SIG-M5 (cell line): ENCODE results near the gene ZNF205.
"Not testable (repeated sequence)": the region's sequence is repeated elsewhere in the genome, so short reads cannot be mapped to it uniquely, and the experiment has no call there.

Experiments used
- DNase-seq: peaks from one replicate; lab custom pipeline; 2025; lab: John Stamatoyannopoulos, UW

The ZNF205 gene

GRCh38 chr16:3148256-3149192 lies 36.1 kb downstream of the ZNF205 start:
- no peak for DNase-seq

- no peak for DNase-seq
Measured at GRCh38 chr16:3149193-3149530, 36.8 kb downstream of the ZNF205 start.

GRCh38 chr16:3149630-3150345 lies 37.4 kb downstream of the ZNF205 start:
- no peak for DNase-seq

GRCh38 chr16:3150346-3151218 lies 38.2 kb downstream of the ZNF205 start:
- DNase-seq: peak; percentile 56

GRCh38 chr16:3152027-3152276 lies 39.6 kb downstream of the ZNF205 start:
- no peak for DNase-seq

GRCh38 chr16:3152277-3152990 lies 40.0 kb downstream of the ZNF205 start:
- no peak for DNase-seq

GRCh38 chr16:3152991-3153368 lies 40.6 kb downstream of the ZNF205 start:
- no peak for DNase-seq

GRCh38 chr16:3155181-3155580 lies 42.8 kb downstream of the ZNF205 start:
- DNase-seq: no peak

- no peak for DNase-seq
Measured at GRCh38 chr16:3155972-3156371, 43.6 kb downstream of the ZNF205 start.

- no peak for DNase-seq
Measured at GRCh38 chr16:3157229-3158025, 45.0 kb downstream of the ZNF205 start.

- DNase-seq: no peak
Measured at GRCh38 chr16:3158026-3158509, 45.7 kb downstream of the ZNF205 start.

- no peak for DNase-seq
Measured at GRCh38 chr16:3158510-3159314, 46.3 kb downstream of the ZNF205 start.

GRCh38 chr16:3161235-3162018 lies 49.0 kb downstream of the ZNF205 start:
- DNase-seq: no peak

- DNase-seq: no peak
Measured at GRCh38 chr16:3164121-3164991, 52.0 kb downstream of the ZNF205 start.

GRCh38 chr16:3165111-3165822 lies 52.9 kb downstream of the ZNF205 start:
- no peak for DNase-seq

- no peak for DNase-seq
Measured at GRCh38 chr16:3166505-3166886, 54.1 kb downstream of the ZNF205 start.

- DNase-seq: not testable (repeated sequence)
Measured at GRCh38 chr16:3168729-3169128, 56.3 kb downstream of the ZNF205 start.
